Ishikawa (cell line): ENCODE results near the gene EML1.

ENCODE experiments used
- EP300 ChIP-seq: IDR thresholded peaks from 2 replicates; pipeline ENCODE4 v1.6.1; 2012; ENCODE audit warnings: borderline replicate concordance
- TCF12 ChIP-seq: IDR thresholded peaks from 2 replicates; pipeline ENCODE4 v1.6.1; 2012; ENCODE audit warnings: low read depth
- TF ChIP-seq, protein P1 (sequence below): IDR thresholded peaks from 2 replicates; pipeline ENCODE4 v1.6.1; 2012; ENCODE audit warnings: low read depth, mild to moderate bottlenecking

DNA sequence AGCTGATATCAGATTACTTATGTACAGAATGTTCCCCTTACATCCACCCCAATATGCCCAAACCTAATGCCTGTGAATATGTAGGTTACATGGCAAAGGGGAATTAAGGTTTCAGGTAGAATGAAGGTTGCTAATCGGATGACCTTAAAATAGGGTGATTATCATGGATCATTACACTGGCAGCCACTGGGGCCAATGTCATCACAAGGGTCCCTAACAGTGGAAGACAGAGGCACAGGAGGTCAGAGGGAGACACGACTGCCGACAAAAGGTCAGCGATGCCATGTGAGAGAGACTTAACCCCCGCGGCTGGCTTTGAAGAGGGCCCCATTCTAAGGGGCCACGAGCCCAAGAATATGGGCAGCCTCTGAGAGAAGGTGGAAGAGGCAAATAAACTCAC lies 165.2 kb downstream of the EML1 start:
- TF ChIP-seq, protein P1, sequence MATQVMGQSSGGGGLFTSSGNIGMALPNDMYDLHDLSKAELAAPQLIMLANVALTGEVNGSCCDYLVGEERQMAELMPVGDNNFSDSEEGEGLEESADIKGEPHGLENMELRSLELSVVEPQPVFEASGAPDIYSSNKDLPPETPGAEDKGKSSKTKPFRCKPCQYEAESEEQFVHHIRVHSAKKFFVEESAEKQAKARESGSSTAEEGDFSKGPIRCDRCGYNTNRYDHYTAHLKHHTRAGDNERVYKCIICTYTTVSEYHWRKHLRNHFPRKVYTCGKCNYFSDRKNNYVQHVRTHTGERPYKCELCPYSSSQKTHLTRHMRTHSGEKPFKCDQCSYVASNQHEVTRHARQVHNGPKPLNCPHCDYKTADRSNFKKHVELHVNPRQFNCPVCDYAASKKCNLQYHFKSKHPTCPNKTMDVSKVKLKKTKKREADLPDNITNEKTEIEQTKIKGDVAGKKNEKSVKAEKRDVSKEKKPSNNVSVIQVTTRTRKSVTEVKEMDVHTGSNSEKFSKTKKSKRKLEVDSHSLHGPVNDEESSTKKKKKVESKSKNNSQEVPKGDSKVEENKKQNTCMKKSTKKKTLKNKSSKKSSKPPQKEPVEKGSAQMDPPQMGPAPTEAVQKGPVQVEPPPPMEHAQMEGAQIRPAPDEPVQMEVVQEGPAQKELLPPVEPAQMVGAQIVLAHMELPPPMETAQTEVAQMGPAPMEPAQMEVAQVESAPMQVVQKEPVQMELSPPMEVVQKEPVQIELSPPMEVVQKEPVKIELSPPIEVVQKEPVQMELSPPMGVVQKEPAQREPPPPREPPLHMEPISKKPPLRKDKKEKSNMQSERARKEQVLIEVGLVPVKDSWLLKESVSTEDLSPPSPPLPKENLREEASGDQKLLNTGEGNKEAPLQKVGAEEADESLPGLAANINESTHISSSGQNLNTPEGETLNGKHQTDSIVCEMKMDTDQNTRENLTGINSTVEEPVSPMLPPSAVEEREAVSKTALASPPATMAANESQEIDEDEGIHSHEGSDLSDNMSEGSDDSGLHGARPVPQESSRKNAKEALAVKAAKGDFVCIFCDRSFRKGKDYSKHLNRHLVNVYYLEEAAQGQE, result no peak
- no peak for TF ChIP-seq EP300
- no peak for TF ChIP-seq TCF12
